Measurements from ENCODE around the gene ATAD3B.

GRCh38 chr1:1471389-1472052 is at the start of gene ATAD3B:
- TF ChIP-seq CTCF (IDR thresholded peaks at IDR 0.05; ENCODE audit: low read depth, low read length) = no peak
- no peak for TF ChIP-seq EZH2phosphoT487 (IDR thresholded peaks at IDR 0.05; ENCODE audit: low read depth)
